Stimulated activated CD4-positive, alpha-beta T cell treated with anti-CD3 and anti-CD28 coated beads, Interleukin-12 subunit alpha, Interleukin-12 subunit beta, amount 100 ng/mL, for 4 hours (primary cell): Measurements from ENCODE around the gene AFAP1.

Experiments
- DNase-seq: peaks from one replicate; pipeline ENCODE4 v3.0.0-alpha.2; 2020

The AFAP1 gene

GRCh38 chr4:7801001-7801400 is 138.7 kb downstream of the AFAP1 start:
- DNase-seq: no peak

- no peak for DNase-seq
Observed at GRCh38 chr4:7800410-7800809, 139.3 kb downstream of the AFAP1 start.

GRCh38 chr4:7799736-7800135 is 139.9 kb downstream of the AFAP1 start:
- DNase-seq: no peak

- no peak for DNase-seq
Observed at GRCh38 chr4:7799306-7799705, 140.4 kb downstream of the AFAP1 start.

GRCh38 chr4:7798178-7798995 is 141.3 kb downstream of the AFAP1 start:
- no peak for DNase-seq

GRCh38 chr4:7797330-7797729 is 142.3 kb downstream of the AFAP1 start:
- DNase-seq: no peak

GRCh38 chr4:7795983-7796382 is 143.7 kb downstream of the AFAP1 start:
- no peak for DNase-seq

GRCh38 chr4:7793186-7793585 is 146.5 kb downstream of the AFAP1 start:
- DNase-seq: no peak

- no peak for DNase-seq
Observed at GRCh38 chr4:7792616-7793015, 147.0 kb downstream of the AFAP1 start.

GRCh38 chr4:7790999-7791398 is 148.7 kb downstream of the AFAP1 start:
- DNase-seq: no peak

- DNase-seq: no peak
Observed at GRCh38 chr4:7790023-7790422, 149.6 kb downstream of the AFAP1 start.

- no peak for DNase-seq
Observed at GRCh38 chr4:7788694-7789425, 150.8 kb downstream of the AFAP1 start.

- DNase-seq: no peak
Observed at GRCh38 chr4:7788193-7788592, 151.5 kb downstream of the AFAP1 start.

GRCh38 chr4:7787681-7788141 is 151.9 kb downstream of the AFAP1 start:
- no peak for DNase-seq

GRCh38 chr4:7787067-7787466 is 152.6 kb downstream of the AFAP1 start:
- no peak for DNase-seq

- no peak for DNase-seq
Observed at GRCh38 chr4:7786517-7786916, 153.1 kb downstream of the AFAP1 start.

GRCh38 chr4:7786040-7786439 is 153.6 kb downstream of the AFAP1 start:
- DNase-seq: no peak

GRCh38 chr4:7785017-7785416 is 154.6 kb downstream of the AFAP1 start:
- no peak for DNase-seq

GRCh38 chr4:7784131-7784870 is 155.4 kb downstream of the AFAP1 start:
- DNase-seq: no peak

- no peak for DNase-seq
Observed at GRCh38 chr4:7783541-7783940, 156.1 kb downstream of the AFAP1 start.

- no peak for DNase-seq
Observed at GRCh38 chr4:7782783-7783182, 156.9 kb downstream of the AFAP1 start.

- no peak for DNase-seq
Observed at GRCh38 chr4:7781993-7782392, 157.7 kb downstream of the AFAP1 start.

- no peak for DNase-seq
Observed at GRCh38 chr4:7781366-7781765, 158.3 kb downstream of the AFAP1 start.
